ENCODE measurements around the gene MACIR.

The MACIR gene

GRCh38 chr5:103259705-103260355 lies 1.3 kb downstream of the MACIR start:
- no peak for ATAC-seq (replicated peaks)
- Mint-ChIP-seq H3K4me1 (peaks cover 9 to 32% of the 10 kb centered on the region in 2 donors), H3K27ac (peak overlapping the region; percentile 91), H3K4me3 (peak overlapping the region; percentile 93 to 95), H3K36me3 (no peaks in the 10 kb centered on the region), H3K9me3 (no peaks in the 10 kb centered on the region), H3K27me3 (peaks cover 0 to 15% of the 10 kb centered on the region in 2 donors)
- no peak for DNase-seq

- ATAC-seq (replicated peaks): no peak
- DNase-seq: no peak
- H3K4me1 Mint-ChIP-seq: peaks cover 9 to 32% of the 10 kb centered on the region in 2 donors
Measured at GRCh38 chr5:103260951-103261350, 2.4 kb downstream of the MACIR start.

GRCh38 chr5:103262422-103262871 lies 3.9 kb downstream of the MACIR start:
- Mint-ChIP-seq H3K27ac (no peak overlapping the region), H3K4me3 (no peak overlapping the region), H3K27me3 (no peaks in the 10 kb centered on the region), H3K9me3 (no peaks in the 10 kb centered on the region), H3K36me3 (peaks cover 3% of the 10 kb centered on the region in 2 donors), H3K4me1 (peaks cover 9 to 32% of the 10 kb centered on the region in 2 donors)
- ATAC-seq (replicated peaks): no peak
- DNase-seq: no peak

More at GRCh38 chr5:103260951-103261350, 2.4 kb downstream of the MACIR start:
- no peak overlapping the region for H3K27ac Mint-ChIP-seq
- no peaks in the 10 kb centered on the region for H3K36me3 Mint-ChIP-seq
- H3K27me3 Mint-ChIP-seq: peaks cover 0 to 4% of the 10 kb centered on the region in 2 donors
- peak overlapping the region in 1 of 2 donors; percentile 43 for H3K4me3 Mint-ChIP-seq
- no peaks in the 10 kb centered on the region for H3K9me3 Mint-ChIP-seq

GRCh38 chr5:103263054-103263453 lies 4.5 kb downstream of the MACIR start:
- ATAC-seq (replicated peaks) (no peak), DNase-seq (no peak)
- no peaks in the 10 kb centered on the region for H3K27me3 Mint-ChIP-seq
- no peaks in the 10 kb centered on the region for H3K9me3 Mint-ChIP-seq
- H3K4me1 Mint-ChIP-seq: peaks cover 9 to 32% of the 10 kb centered on the region in 2 donors
- no peak overlapping the region for H3K27ac Mint-ChIP-seq
- H3K36me3 Mint-ChIP-seq: peaks cover 3 to 4% of the 10 kb centered on the region in 2 donors
- no peak overlapping the region for H3K4me3 Mint-ChIP-seq

- peaks cover 3 to 4% of the 10 kb centered on the region in 2 donors for H3K36me3 Mint-ChIP-seq
- DNase-seq: no peak
- H3K27ac Mint-ChIP-seq: no peak overlapping the region
- H3K27me3 Mint-ChIP-seq: no peaks in the 10 kb centered on the region
- H3K4me3 Mint-ChIP-seq: no peak overlapping the region
- H3K9me3 Mint-ChIP-seq: no peaks in the 10 kb centered on the region
- H3K4me1 Mint-ChIP-seq: peaks cover 9 to 30% of the 10 kb centered on the region in 2 donors
- ATAC-seq (replicated peaks): no peak
Measured at GRCh38 chr5:103264508-103264907, 5.9 kb downstream of the MACIR start.

GRCh38 chr5:103270581-103270980 lies 12.0 kb downstream of the MACIR start:
- no peak for ATAC-seq (replicated peaks)
- Mint-ChIP-seq H3K4me1 (peaks cover 4 to 9% of the 10 kb centered on the region in 2 donors), H3K27ac (no peak overlapping the region), H3K9me3 (no peaks in the 10 kb centered on the region), H3K4me3 (no peak overlapping the region), H3K27me3 (no peaks in the 10 kb centered on the region), H3K36me3 (peaks cover 3 to 6% of the 10 kb centered on the region in 2 donors)
- DNase-seq: no peak

- no peak for ATAC-seq (replicated peaks)
- no peak overlapping the region for H3K27ac Mint-ChIP-seq
Measured at GRCh38 chr5:103271570-103272289, 13.2 kb downstream of the MACIR start.

GRCh38 chr5:103272377-103272776 lies 13.8 kb downstream of the MACIR start:
- ATAC-seq (replicated peaks) (no peak), DNase-seq (no peak)
- Mint-ChIP-seq H3K27me3 (no peaks in the 10 kb centered on the region), H3K27ac (no peak overlapping the region), H3K4me3 (no peak overlapping the region), H3K4me1 (peaks cover 4 to 9% of the 10 kb centered on the region in 2 donors), H3K36me3 (peaks cover 9 to 12% of the 10 kb centered on the region in 2 donors), H3K9me3 (no peaks in the 10 kb centered on the region)

More at GRCh38 chr5:103271570-103272289, 13.2 kb downstream of the MACIR start:
- Mint-ChIP-seq H3K27me3 (no peaks in the 10 kb centered on the region), H3K4me3 (peak overlapping the region; percentile 40 to 44), H3K9me3 (no peaks in the 10 kb centered on the region), H3K36me3 (peaks cover 11 to 12% of the 10 kb centered on the region in 2 donors), H3K4me1 (peaks cover 4 to 9% of the 10 kb centered on the region in 2 donors)
- no peak for DNase-seq

- H3K27ac Mint-ChIP-seq: no peak overlapping the region
- no peaks in the 10 kb centered on the region for H3K27me3 Mint-ChIP-seq
- peaks cover 8 to 10% of the 10 kb centered on the region in 2 donors for H3K36me3 Mint-ChIP-seq
- no peak for ATAC-seq (replicated peaks)
- H3K4me1 Mint-ChIP-seq: peaks cover 4 to 9% of the 10 kb centered on the region in 2 donors
- H3K4me3 Mint-ChIP-seq: no peak overlapping the region
- DNase-seq: no peak
- H3K9me3 Mint-ChIP-seq: no peaks in the 10 kb centered on the region
Measured at GRCh38 chr5:103273952-103274351, 15.4 kb downstream of the MACIR start.

- Mint-ChIP-seq H3K36me3 (peaks cover 8 to 10% of the 10 kb centered on the region in 2 donors), H3K9me3 (no peaks in the 10 kb centered on the region), H3K4me1 (peaks cover 4 to 9% of the 10 kb centered on the region in 2 donors), H3K27me3 (no peaks in the 10 kb centered on the region), H3K4me3 (no peak overlapping the region), H3K27ac (no peak overlapping the region)
- ATAC-seq (replicated peaks) (no peak), DNase-seq (no peak)
Measured at GRCh38 chr5:103275851-103276250, 17.3 kb downstream of the MACIR start.

GRCh38 chr5:103280967-103281366 lies 22.4 kb downstream of the MACIR start:
- Mint-ChIP-seq H3K9me3 (no peaks in the 10 kb centered on the region), H3K4me1 (no peaks in the 10 kb centered on the region), H3K36me3 (peaks cover 8 to 10% of the 10 kb centered on the region in 2 donors), H3K4me3 (no peak overlapping the region), H3K27me3 (no peaks in the 10 kb centered on the region), H3K27ac (no peak overlapping the region)
- no peak for DNase-seq
- ATAC-seq (replicated peaks): no peak

- H3K27me3 Mint-ChIP-seq: no peaks in the 10 kb centered on the region
- ATAC-seq (replicated peaks): no peak
- H3K4me1 Mint-ChIP-seq: no peaks in the 10 kb centered on the region
- no peaks in the 10 kb centered on the region for H3K9me3 Mint-ChIP-seq
- no peak overlapping the region for H3K27ac Mint-ChIP-seq
- DNase-seq: no peak
- H3K4me3 Mint-ChIP-seq: no peak overlapping the region
- peaks cover 3 to 4% of the 10 kb centered on the region in 2 donors for H3K36me3 Mint-ChIP-seq
Measured at GRCh38 chr5:103283120-103283519, 24.6 kb downstream of the MACIR start.

GRCh38 chr5:103283869-103284268 lies 25.3 kb downstream of the MACIR start:
- ATAC-seq (replicated peaks): no peak
- Mint-ChIP-seq H3K9me3 (no peaks in the 10 kb centered on the region), H3K27ac (no peak overlapping the region), H3K4me3 (no peak overlapping the region), H3K27me3 (no peaks in the 10 kb centered on the region), H3K36me3 (peaks cover 3 to 4% of the 10 kb centered on the region in 2 donors), H3K4me1 (no peaks in the 10 kb centered on the region)
- DNase-seq: no peak

GRCh38 chr5:103286622-103287021 lies 28.1 kb downstream of the MACIR start:
- ATAC-seq (replicated peaks) (no peak), DNase-seq (no peak)
- Mint-ChIP-seq H3K4me3 (no peak overlapping the region), H3K4me1 (no peaks in the 10 kb centered on the region), H3K27ac (no peak overlapping the region), H3K9me3 (no peaks in the 10 kb centered on the region), H3K36me3 (peaks cover under 1 to 2% of the 10 kb centered on the region in 2 donors), H3K27me3 (no peaks in the 10 kb centered on the region)

- DNase-seq (no peak), ATAC-seq (replicated peaks) (no peak)
- H3K27ac Mint-ChIP-seq: no peak overlapping the region
- no peaks in the 10 kb centered on the region for H3K4me1 Mint-ChIP-seq
- no peaks in the 10 kb centered on the region for H3K9me3 Mint-ChIP-seq
- no peaks in the 10 kb centered on the region for H3K27me3 Mint-ChIP-seq
- no peaks in the 10 kb centered on the region for H3K36me3 Mint-ChIP-seq
- no peak overlapping the region for H3K4me3 Mint-ChIP-seq
Measured at GRCh38 chr5:103289024-103289423, 30.5 kb downstream of the MACIR start.

Measured in stimulated activated naive B cell treated with anti-CD40 and anti-IgM and Interleukin-4, amounts not matched to agents 10 μg/mL and 1 μg/mL and 100 μg/mL, for 72 hours (primary cell).